GM04504 (cell line): ENCODE data around the gene ATF3.

Experiments used
- DNase-seq: peaks from one replicate; pipeline ENCODE4 v3.0.0-alpha.2; 2012; ENCODE audit warnings: low read depth

The ATF3 gene, protein sequence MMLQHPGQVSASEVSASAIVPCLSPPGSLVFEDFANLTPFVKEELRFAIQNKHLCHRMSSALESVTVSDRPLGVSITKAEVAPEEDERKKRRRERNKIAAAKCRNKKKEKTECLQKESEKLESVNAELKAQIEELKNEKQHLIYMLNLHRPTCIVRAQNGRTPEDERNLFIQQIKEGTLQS

DNA sequence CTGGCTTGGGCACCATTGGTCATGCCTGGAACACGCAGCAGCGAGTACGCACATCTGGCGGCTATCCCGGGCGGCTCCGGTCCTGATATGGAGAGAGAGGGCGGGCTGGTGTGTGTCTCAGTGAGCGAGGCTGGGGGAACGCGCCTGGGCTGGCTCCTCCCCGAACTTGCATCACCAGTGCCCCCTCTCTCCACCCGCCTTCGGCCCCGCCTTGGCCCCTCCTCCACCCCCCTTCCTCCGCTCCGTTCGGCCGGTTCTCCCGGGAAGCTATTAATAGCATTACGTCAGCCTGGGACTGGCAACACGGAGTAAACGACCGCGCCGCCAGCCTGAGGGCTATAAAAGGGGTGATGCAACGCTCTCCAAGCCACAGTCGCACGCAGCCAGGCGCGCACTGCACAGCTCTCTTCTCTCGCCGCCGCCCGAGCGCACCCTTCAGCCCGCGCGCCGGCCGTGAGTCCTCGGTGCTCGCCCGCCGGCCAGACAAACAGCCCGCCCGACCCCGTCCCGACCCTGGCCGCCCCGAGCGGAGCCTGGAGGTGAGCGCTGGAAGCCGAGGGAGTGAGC is at the start of gene ATF3:
ATF3 (plus strand) TSS at position 370 of the 567 bp plus-strand sequence. CDS start 6,261 bp downstream, outside the sequence.
- peak; percentile 99 for DNase-seq

DNA sequence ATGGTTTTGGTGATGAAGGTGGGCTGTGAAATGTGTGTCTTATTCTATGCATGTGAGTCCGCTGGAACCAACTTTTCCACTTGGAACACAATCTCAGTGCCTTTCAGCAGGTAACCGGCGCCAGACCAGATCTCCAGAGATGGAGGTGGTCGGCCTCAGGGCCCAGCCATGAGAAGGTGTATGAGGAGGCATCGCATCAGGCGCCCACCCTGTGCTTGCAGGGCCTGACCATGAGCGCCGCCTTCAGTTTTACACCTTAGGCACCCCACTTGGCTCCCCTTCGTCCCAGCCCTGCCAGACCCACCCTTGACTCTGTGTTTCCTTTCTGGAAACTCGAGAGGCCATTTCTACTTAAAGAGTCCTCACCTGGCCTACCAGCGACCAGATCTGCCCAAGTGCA is 48.6 kb upstream of the ATF3 start:
- no peak for DNase-seq

DNA sequence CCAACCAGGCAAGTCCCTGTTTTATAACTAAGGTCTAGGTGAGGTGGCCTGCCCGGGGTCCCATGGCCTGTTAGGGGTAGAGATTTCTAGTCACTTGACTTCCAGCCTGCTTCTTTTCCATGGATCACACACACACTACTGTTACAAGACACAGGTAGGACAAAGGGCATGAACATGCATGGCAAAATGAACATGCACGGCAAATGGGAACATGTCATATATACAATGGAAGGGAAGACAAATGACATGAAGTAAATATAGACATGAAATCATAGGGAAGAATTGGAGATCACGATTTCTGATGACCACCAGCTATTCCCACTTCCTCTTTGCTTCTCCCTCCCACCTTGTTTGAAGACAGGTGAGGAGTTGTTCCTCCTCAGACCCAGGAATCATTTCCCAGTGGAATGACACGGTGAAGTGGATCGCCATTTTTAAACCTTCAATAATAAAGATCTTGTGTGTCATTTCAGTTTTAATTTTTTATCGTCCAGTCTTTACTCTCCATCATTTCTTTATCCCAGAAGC is 47.6 kb upstream of the ATF3 start:
- DNase-seq: no peak

DNA sequence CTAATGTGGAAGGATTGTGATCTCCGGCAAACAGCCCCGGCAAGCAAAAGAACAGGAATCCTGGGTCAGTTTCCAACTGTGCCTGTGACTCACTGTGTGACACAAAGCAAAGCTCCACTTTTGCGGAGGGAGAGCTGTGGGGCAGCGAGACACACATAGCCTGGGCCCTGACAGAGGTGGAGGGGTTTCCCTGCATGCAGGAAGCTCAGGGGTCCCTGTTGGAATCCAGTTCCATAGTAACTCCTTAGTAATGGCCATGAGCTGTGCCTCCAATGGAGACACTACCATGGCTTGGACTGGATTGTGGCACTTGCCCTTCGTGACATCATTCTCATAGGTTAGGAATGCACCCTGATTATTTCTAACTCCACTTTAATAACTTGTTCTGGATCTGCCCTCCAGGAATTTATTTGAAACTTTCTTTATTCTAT is 47.0 kb upstream of the ATF3 start:
- DNase-seq: peak; percentile 39

DNA sequence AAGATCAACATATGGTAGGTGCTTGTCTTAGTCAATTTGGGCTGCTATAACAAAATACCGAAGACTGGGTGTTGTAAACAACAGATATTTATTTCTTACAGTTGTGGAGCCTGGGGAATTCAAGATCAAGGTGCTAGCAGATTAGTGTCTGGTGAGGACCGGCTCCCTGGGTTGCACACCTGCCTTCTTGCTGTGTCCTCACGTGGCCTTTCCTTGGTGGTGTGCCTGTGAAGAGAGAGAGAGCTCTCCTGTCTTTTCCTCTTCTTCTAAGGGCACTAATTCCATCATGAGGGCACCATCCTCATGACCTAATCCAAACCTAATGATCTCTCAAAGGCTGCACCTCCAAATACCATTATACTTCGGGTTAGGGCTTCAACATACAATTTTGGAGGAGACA is 45.8 kb upstream of the ATF3 start:
- DNase-seq: no peak

DNA sequence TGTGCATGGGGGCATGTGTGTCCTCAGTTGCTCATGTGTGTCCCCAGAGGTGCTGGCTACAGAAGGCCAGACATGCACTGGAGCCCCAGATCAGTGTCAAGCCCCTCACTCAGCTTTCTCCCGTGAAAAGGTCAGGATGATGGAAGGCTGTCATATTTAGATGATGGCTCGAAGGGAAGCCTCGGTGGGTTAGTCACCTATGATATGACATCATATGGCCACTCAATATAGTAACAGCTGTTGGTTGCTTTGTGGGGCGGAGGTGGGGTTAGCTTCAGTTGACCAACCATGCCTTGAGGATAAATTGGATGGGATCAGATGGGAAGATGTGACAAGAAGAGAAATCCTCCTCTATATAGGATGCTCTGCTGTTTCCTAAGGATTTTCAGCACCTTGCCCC is 43.5 kb upstream of the ATF3 start:
- DNase-seq: no peak

DNA sequence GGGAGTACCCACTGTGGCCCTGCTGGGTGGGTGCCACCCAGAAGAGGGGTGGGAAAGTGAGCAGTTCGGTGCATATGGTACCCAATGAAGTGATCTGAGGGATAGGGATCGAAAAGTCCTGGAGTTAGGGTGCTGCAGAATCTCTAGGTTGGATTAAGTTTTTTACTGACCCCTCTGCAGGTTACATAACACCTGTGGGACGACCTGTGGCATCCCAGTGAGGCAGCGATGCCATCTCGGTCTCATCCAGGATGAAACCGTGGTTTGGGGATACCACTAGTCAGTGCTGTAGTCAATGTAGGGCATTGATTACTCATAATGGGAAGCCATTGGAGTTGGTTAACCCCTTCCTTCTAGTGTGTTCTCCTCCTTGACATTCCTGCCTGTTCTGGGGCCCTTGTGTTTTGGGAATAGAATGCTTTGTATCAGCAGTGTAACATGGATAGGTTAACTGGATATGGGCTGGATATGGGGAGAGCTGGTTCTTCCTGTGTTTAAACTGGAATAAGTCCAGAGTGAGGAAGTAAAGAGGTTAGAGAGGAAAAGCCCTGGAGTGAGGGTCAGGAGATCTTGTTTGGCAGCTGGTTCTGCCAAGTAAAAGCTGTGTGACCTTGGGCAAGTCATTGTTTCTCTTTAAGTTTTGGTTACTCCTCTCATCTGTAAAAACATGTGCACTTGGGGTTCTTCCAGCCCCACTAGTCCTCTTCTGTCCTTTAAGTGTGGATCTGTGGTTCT is 42.8 kb upstream of the ATF3 start:
- no peak for DNase-seq

DNA sequence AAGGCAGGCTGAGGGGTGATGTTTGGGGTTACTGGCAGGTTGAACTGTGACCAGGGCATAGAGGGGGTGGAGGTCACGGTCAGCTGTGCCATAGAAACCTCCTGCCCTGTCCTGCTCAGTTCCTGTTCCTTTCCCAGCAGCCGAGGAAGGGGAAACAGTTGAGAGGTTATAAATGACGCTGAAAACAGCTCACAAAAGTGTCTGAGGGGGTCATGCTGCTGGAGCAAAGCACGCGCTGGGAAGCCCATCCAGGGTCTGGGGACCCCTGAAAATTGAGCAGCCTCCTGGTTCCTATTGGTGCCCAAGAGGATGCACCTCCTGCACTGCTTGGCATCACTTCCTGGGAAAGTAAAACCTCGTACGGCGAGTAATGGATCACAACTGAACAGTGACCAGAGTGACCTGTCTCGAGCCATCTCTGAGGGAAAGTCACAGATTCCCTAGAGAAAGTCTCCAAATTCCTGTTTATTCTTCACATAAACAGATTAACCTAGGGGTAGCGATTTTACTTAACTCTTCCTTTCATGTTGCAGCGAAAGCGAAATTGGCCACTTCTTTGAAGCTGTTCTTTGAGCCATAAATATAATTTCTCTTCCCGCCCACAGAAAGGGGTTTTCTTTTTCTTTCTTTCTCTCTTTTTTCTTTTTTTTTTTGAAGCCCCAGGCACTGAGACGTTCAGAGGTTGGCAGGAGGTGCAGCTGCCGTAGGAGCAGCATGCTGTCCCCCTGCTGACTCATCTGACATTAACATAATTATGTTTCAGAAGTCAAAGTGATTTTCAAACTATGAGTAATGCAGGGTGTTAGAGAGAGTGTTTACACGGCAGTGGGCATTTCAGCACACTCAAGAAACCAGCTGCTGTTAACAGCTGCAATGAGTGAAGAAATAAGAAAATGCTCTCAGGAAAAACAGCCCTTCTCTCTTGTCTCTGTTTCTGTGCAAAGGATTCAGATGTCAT is 41.8 kb upstream of the ATF3 start:
- DNase-seq: peak; percentile 37

DNA sequence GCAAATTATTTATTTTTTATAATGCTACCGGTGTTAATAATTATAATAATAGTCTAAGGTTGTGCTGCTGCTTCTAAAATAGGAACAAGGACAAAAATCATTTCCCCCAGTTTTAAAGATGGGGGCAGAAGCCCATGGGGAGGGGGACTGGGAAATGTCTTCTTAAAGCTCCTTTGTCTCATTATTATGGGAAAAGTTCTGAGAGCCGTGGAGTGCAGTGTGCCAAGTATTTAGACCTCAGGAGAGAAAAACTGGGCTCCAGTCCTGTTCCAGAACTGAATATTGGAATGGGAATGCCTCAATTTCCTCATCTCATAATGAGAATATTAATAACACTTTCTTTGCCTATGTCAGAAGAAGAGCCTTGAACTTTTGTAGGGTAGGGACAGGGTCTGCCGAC is 40.9 kb upstream of the ATF3 start:
- DNase-seq: no peak

DNA sequence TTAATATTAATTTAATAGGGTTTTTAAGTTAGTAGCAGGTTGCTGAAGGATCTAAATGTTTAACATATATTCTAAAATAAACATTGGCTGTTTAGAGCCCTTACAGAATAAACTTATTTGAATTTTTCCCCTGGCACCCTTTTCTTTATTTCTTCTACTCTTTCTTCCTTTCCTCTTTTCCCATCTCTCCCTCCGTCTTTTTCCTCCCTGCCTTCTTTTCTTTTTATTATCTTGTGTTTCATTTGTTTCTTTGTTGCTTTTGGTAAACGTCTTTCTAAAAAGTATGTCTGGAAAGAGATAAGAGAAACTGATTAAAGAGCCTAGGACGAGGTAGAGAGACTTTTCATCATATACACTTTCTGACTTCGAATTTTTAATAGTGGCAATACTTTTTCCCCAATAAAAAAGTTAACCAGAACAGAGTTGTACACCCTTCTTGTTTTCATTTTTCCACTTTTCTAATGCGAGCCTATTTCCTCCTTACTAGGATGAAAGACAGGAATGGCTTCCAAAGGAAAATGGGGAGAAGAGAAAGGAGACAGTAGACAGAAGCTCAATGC is 39.5 kb upstream of the ATF3 start:
- no peak for DNase-seq

DNA sequence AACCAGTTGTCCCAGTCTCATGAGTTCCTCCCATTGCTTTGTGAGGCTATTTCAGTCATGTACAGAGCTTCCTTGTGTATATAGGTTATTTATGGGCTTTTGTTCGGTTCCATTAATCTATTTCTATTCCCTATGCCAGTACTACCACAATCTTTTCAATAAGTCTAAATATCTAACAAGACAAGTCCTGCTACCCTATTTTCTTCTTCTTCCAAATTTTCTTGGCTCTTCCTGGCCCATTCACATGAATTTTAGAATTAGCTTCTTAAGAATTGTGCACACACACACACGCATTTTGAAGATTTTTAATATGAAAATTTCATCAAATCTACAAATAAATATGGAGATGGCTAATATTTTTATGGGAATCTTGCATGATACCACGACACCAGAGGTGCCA is 33.8 kb upstream of the ATF3 start:
- DNase-seq: no peak

DNA sequence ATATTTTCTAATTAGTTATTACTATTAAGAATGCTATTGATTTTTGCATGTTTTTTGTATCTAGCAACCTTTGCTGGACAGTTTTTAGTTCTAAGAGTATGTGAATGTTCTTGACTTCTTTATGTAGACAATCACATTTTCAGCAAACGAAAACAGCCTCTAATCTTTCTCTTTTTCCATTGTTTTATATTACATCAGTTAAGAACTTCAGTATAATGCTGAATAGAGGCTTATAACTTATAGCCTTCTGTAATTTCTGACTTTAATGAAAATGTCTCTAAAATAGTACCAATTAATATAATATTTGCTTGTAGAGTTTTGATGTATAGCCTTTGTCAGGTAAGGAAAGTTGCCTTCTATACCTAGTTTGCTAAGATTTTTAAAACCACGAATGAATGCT is 33.2 kb upstream of the ATF3 start:
- DNase-seq: no peak

DNA sequence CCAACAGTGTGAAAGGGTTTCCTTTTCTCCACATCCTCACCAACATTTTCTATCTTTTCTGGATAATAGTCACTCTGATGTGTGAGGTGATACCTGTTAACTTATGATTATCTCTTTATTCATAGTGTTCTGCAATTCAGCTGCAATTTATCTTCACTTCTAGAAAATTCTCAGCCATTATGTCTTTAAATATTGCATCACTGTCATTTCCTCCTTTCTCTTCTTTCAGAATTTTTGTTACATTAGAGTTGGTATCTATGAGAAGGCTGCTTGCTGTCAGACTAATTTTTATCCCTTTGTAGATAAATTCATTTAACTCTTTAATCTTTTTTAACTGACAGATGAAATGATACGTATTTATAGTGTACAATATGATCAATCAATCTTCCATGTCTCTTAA is 30.5 kb upstream of the ATF3 start:
- no peak for DNase-seq

DNA sequence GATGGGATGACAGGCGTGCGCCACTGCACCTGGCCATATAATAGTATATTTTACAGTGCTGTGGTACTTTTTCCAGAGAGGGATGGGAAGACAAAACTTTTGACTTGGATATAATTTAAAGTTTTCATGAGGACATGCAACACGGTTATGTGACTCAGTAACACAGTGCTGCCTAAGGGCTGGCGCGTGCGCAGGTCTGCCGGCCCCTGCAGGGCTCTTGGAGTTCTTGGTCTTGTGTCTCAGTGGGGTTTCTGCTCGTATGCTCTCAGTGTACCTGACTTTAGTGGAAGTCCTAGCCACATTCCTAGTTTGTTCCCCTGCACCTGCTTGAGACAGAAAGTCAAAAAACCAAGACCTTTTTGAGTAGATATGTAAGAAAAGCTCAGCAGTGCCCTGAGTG is 27.5 kb upstream of the ATF3 start:
- no peak for DNase-seq

DNA sequence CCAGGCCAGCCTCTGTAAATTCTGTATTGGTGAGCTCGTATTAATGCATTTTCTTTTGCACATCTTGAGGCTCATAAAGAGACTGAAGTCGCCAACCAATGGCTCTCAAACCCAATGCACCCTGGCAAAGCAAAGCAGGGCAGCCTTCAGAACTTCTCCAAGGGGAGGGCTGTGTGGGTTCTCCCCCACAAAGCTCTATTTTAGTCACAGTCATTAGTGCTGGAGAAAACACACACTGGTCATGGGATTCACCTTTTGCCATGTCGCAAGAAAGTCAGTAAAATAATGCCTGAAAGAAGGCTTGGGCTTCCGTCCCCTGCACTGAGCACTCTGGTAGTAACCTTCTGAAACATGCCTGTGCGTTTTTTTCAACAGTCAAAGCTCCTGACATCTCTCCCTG is 26.3 kb upstream of the ATF3 start:
- DNase-seq: no peak

DNA sequence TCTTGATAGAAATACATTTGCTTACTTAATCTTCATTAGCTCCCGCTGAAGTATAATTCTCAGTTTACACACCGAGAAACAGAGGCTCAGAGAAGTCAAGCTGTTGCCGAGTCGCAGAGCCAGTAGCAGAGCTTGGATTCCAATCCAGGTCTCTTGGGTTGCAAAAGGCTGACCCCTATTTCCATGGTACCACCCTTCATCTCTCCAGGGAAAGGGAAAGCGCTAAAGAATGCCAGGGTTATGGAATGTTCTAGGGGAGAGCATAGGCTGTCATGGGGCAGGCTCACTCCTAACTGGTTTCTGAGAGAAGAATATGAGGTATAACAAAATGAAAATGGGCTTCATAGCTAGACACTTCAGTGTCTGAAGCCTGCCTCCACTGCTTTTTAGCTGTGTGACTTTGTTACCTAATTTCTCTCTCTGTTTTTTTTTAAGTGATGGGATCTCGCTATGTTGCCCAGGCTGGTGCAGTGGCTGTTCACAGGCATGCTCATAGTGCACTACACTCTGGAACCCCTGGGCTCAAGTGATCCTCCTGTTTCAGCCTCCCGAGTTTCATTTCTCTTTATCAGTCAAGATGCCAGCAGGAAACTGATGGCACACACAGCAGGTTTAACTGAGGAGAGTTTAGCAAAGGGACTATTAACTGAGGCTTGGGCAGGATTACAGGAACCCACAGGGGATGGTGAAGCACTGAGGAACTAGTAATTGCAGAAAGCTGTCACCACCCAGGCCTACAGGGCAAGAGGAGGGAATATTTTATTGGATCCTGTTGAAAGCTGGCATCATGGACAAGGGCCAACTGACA is 25.5 kb upstream of the ATF3 start:
- DNase-seq: no peak

DNA sequence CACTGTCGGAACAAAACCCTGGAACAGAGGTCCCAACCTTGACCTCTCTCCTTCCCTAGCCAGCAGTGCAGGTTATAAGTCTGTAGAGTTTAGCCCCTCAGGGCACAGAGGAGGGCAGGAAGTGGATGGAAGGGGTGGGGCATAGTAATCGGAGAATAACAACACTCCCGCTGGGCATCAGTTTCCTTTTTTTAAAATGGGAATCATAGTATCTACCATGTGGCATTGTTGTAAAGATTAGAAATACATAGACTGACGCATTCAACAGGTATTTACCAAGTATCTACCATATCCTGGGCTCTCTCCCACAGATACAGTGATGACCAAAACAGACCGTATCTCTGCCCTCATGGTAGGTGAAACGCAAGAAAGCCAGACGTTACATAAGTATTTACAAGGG is 24.9 kb upstream of the ATF3 start:
- DNase-seq: no peak

DNA sequence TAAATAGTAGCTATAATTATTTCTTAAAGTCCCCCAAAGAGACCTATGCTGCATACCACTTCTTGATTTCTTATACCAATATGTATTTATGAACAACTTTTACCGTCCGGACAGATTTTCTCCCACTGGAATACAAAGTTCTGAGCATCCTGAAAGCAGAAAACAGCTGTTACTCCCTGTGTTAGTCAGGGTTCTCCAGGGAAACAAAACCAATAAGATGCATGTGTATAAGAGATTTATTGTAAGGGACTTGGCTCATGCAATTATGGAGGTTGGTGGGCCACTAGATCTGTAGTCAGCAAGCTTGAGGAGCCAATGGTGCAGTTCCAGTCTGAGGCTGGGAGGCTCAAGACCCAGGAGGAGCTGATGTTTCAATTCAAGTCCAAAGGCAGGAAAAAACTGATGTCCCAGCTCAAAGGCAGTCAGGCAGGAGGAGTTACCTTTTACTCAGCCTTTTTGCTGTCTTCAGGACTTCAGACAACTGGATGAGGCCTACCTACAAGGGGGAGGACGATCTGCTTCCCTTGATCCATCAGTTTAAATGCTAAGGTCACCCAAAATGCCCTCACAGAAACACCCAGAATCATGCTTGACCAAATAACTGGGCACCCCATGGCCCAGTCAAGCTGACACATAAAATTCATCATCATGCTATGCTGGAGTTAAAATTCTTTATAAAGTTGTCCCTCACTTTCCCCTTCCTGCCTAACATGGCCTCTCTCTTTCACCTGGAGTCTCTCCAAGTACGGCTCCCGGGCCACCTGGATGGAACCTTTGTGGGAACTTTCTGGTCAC is 24.3 kb upstream of the ATF3 start:
- DNase-seq: no peak

DNA sequence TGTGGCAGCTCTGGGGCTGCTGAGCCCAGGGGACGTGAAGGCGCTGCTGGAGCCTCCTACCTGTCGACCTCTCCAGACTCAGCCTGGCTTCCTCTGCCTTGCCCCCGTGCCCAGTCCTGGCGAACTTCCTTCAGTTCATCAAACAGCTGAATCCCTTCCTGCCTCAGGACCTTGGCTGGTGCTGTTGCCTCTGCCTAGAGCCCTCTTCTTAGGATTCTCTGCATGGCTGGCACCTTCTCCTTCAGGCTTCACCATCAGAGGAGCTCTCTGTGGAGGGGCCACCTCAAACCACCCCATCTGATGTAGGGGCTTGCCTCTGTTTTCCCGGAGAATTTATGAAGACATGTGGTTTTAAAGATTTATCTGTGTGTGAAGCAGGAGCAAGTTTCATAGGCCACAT is 23.4 kb upstream of the ATF3 start:
- no peak for DNase-seq
